Raji (cell line): ENCODE data around the gene MAST4.

Experiments used
- POLR2A ChIP-seq: IDR thresholded peaks from 2 replicates; pipeline ENCODE4 v1.6.1; 2011; ENCODE audit warnings: low read depth, low read length, control low read depth; ENCODE audit not compliant: insufficient read depth

The MAST4 gene

GRCh38 chr5:67100301-67100700 lies 504.1 kb downstream of the MAST4 start:
- no peak for TF ChIP-seq POLR2A

- no peak for TF ChIP-seq POLR2A
Observed at GRCh38 chr5:67102708-67103107, 506.5 kb downstream of the MAST4 start.

DNA sequence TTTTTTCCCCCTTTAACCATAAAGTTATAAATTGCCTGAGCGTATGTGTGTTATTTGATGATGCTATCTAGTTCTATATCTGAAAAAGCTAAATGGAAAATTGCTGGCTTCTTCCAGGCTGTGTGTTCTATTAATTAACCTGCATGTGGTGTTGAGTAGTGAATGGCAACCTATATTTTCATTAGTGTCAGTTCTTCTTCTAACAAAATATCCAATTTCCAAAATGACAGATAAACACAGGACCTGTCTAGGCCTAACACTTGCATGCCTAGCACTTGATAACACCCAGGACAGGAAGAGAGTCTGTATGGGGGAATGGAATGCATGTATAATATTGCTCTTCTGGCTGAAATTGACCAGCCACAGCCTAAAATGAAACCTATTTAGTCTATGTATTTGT lies 508.7 kb downstream of the MAST4 start:
- TF ChIP-seq POLR2A: no peak

DNA sequence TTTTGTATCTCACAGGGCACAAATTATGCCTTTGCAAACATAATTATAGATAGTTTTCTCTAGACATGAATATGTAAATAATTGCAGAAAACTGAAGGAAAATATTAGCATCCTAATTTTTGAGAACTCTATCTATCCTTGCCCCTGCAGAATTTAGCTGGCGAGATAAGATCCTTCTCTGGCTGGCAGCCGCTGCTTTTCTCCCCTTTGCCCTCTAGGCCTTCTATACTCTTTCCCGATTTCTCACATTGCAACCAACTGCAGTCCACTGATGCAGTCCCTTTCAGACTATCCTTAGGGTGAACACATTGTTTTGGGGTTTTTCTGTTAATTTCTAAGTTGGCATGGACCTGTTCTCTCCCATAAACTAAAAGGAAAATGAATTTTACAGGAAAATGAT lies 509.1 kb downstream of the MAST4 start:
- TF ChIP-seq POLR2A: no peak

DNA sequence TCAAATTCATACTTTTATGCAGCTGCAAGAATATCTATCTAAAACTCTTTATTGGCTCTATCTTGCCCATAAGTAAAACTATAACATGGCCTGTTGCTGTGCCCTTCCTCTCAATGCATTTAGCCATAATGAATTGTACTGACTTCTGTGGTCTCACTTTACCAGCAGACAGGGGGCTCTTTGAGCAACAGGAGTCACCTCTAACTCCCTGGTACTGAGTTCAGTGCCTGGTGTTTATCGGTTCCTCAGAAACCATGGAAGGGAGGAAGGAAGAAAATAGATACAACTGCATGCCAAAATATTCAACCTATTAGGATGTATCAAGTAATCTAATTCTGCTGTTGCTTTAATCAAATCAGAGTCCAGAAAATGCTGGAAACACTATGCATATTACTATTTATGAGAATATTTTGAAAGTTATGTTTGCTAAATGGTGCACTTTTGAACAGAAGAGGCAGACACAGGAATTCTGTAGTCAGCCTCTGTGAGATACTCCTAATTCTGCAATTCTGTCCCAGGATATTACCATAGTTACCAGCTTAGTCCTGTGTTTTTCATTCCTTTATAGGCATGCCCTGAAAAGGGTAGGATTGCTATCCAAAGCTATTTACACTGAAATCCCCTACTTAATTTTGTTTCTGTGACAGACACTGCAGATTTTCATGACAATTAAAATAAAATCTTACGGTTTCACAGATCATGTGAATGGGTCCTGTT lies 510.6 kb downstream of the MAST4 start:
- no peak for TF ChIP-seq POLR2A

DNA sequence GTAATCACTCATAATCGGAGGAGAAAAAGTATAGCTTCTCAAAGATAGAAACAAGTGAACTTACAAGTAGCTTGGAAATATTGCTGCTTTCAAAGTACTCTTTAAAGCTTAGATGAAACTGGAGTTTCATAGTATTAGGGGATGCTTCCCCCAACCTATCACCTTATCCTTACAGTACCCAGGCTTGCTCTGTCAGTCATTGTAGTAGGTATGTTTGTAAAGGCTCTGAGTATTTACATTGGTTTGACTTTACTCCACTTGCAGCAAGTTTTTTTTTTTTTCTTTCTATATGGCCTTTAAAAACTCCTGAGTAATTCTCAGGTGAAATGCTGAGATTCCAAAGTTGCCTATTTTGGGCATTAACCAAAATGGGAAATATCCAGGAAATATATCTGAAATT lies 515.6 kb downstream of the MAST4 start:
- no peak for TF ChIP-seq POLR2A

GRCh38 chr5:67115246-67115645 lies 519.1 kb downstream of the MAST4 start:
- no peak for TF ChIP-seq POLR2A

DNA sequence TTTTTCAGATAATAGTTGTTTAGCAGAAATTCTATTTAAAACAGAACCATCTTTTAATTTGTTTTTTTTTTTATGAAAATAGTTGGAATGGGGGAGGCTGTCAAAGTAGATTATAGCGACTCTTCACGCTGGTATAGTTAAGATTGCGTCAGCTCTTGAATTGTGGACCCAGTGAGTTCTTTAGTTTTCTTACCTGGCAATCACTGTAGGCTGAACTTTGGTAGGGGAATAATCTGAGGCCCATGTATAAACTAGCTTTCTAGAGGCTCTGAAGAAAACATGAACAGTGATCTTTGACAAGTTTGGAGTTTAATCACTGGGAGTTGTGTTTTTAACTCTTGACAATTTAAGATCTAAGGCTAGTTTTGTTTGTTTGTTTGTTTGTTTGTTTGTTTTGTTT lies 519.6 kb downstream of the MAST4 start:
- TF ChIP-seq POLR2A: no peak

GRCh38 chr5:67118050-67118620 lies 521.9 kb downstream of the MAST4 start:
- no peak for TF ChIP-seq POLR2A

- TF ChIP-seq POLR2A: no peak
Observed at GRCh38 chr5:67119010-67119409, 522.8 kb downstream of the MAST4 start.

DNA sequence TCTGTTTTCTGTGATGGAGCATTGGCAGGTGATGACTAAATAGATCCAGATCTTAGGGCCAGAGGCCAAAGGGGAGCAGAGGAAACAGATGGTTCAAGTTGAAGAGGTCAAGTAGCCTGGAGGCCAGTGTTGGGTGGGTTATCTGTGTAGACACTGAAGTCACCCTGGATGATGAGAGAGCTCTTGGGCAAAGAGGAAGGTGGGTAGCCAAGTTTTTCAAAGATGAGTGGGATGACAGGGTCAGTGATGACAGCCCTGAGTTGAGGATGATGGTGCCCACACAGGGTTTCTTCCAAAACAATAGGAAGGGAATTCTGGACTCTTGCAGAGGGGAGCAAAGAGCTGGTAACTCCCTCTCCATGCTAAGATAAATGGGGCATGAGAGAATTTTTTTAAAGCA lies 523.8 kb downstream of the MAST4 start:
- TF ChIP-seq POLR2A: no peak

DNA sequence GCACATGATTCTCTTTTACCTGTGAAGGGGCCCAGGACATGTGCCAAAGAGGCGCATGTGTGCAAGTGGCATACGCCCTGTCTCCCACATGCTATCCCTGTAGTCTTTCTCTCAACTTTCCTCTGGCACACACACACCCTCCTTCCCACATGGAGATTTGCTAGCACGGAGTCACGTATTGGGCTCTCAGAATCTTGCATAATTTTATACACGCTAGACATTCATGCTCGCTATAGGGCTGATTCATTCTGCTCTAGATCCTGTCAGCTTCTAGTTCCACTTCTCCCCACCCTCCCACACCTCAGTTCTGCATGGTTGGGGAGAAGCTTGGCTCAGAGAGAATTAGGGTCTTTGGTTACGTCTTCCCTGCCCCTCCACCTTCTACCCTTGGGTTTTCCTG lies 527.6 kb downstream of the MAST4 start:
- TF ChIP-seq POLR2A: no peak

DNA sequence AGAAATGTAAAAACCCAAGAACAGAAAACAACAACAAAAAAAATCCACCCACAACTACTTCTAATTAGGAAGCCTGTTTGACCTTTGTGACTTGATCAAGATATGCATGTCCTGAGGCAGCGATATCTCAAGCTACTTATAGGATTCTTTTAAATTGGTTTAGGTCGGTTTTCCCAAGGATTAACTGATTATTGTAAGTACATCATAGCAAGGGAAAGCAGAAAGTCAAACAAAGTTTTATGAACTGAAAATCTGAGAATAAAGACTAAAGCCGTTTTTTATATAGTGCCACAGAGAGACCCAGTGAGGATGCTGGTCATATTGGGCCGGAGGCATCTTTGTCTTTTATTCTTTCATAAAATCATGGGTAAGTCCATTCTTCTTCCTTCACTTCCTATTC lies 528.4 kb downstream of the MAST4 start:
- TF ChIP-seq POLR2A: no peak

- TF ChIP-seq POLR2A: no peak
Observed at GRCh38 chr5:67129768-67130167, 533.6 kb downstream of the MAST4 start.

DNA sequence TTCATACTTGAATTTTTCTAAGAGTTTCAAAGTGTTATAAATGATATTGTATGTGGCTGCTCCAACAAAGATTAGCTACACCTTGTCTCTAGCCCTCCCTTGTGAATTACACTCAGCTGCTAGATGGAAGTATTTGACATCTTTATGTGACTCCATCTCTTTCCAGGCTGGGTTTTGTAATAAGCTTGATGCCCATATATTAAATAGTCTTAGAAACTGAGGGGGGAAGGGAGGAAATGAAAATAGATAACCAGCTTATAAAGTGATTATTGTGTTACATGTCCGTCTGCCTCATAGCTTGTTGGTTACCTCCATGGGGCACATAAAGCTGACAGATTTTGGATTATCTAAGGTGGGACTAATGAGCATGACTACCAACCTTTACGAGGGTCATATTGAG lies 537.0 kb downstream of the MAST4 start:
- no peak for TF ChIP-seq POLR2A

GRCh38 chr5:67133776-67134175 lies 537.6 kb downstream of the MAST4 start:
- no peak for TF ChIP-seq POLR2A

DNA sequence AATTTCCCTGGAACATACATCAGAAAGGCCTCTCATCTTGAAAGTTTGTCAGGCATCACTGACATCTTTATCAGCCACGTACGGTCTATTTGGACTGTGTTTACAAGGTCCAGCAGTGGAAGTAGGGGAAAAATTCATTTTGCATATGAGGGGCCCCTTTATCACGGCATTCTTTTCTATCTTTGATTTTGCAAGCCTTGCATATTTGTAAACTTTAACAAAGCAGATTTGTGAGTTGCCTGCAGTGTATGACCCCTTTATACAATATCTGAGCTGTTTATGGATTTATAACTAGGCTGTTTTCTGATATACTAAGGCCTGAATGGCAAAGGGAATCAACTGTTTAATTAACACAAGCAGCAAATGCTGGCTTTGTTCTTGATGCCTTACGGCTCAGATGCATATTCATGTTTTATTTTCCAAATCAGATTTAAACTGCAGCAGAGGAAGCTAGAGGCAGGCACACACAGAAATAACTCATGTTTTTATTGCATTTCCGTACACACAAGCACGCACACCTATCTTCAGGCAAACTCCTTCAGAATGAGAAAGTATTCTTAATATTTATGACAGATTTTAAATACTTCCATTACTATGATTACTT lies 539.3 kb downstream of the MAST4 start:
- no peak for TF ChIP-seq POLR2A

DNA sequence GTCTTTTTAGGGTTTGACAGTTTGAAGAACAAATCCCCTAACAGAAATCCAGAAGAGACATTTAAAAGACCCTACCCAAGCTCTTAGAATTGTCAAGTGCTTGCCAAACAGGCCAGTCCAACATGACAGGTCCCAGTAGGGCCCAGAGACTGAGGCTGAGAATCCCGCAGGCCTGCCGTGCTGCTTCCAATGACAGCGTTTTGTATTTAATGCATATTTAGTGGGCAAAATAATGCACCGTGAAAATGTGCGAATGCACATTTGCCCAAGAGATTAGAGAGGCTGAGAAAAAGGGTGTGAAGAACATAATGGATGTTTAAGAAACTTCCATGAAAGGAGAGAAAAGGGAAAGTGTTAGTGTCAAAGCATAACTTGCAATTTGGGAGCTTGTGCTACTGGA lies 542.8 kb downstream of the MAST4 start:
- no peak for TF ChIP-seq POLR2A
